ENCODE results near the gene MSLN. TPM values are rescaled to one million over a fixed set of nuclear protein-coding genes. Genes with fewer than 3 reads are reported as not detected.

The MSLN gene
- total RNA-seq, 1 experiment from 2014 or later, result not detected

- H3K4me1 ChIP-seq, result peaks cover 15% of the 10 kb centered on the region
- no peaks in the 10 kb centered on the region for H3K27me3 ChIP-seq
- no peaks in the 10 kb centered on the region for H3K36me3 ChIP-seq
- DNase-seq, result peak; percentile 72 to 76
- no peaks in the 10 kb centered on the region for H3K9me3 ChIP-seq (replicated peaks)
- H3K27ac ChIP-seq, result peak overlapping the region; percentile 63
- H3K4me3 ChIP-seq, result no peak overlapping the region
These were observed 54.4 kb downstream of the MSLN start for GRCh38 chr16:814974-815373.

- H3K36me3 ChIP-seq, result no peaks in the 10 kb centered on the region
- no peak overlapping the region for H3K4me3 ChIP-seq
- peaks cover 15% of the 10 kb centered on the region for H3K4me1 ChIP-seq
- no peaks in the 10 kb centered on the region for H3K27me3 ChIP-seq
- H3K27ac ChIP-seq, result peak overlapping the region; percentile 63
- H3K9me3 ChIP-seq (replicated peaks), result no peaks in the 10 kb centered on the region
- no peak for DNase-seq
These were observed 55.3 kb downstream of the MSLN start for GRCh38 chr16:815861-816260.

- Histone ChIP-seq H3K27me3 (no peaks in the 10 kb centered on the region), H3K4me3 (no peak overlapping the region), H3K36me3 (no peaks in the 10 kb centered on the region), H3K27ac (no peak overlapping the region), H3K9me3 (replicated peaks) (no peaks in the 10 kb centered on the region), H3K4me1 (peaks cover 15% of the 10 kb centered on the region)
- no peak for DNase-seq
These were observed 56.7 kb downstream of the MSLN start for GRCh38 chr16:817001-817906.

- no peak for DNase-seq
- H3K4me1 ChIP-seq, result peaks cover 15% of the 10 kb centered on the region
- H3K27ac ChIP-seq, result no peak overlapping the region
- no peaks in the 10 kb centered on the region for H3K9me3 ChIP-seq (replicated peaks)
- H3K27me3 ChIP-seq, result no peaks in the 10 kb centered on the region
- no peaks in the 10 kb centered on the region for H3K36me3 ChIP-seq
- H3K4me3 ChIP-seq, result no peak overlapping the region
These were observed 57.6 kb downstream of the MSLN start for GRCh38 chr16:818132-818531.

Other genes with a start within 250 kb of the MSLN start
- 48.8 and 54.0 TPM in 2 replicates for gene CAPN15, start 233.0 kb upstream of the MSLN start, total RNA-seq (2014; rRNA removed; shearing (Covaris generic))
- gene PRR35, start 200.3 kb upstream of the MSLN start, total RNA-seq (2014; rRNA removed; shearing (Covaris generic)), result not detected in 2 replicates
- gene NHLRC4, start 193.7 kb upstream of the MSLN start, total RNA-seq (2014; rRNA removed; shearing (Covaris generic)), result 0.08 TPM in 1 of 2 replicates, not detected in the other
- gene PIGQ, start 190.8 kb upstream of the MSLN start, total RNA-seq (2014; rRNA removed; shearing (Covaris generic)), result 20.9 and 24.4 TPM in 2 replicates
- gene RAB40C, start 170.7 kb upstream of the MSLN start, total RNA-seq (2014; rRNA removed; shearing (Covaris generic)), result 13.2 and 14.4 TPM in 2 replicates
- gene WFIKKN1, start 129.7 kb upstream of the MSLN start, total RNA-seq (2014; rRNA removed; shearing (Covaris generic)), result 0.04 and 0.05 TPM in 2 replicates
- 60.9 and 72.6 TPM in 2 replicates for gene METTL26, start 124.4 kb upstream of the MSLN start, total RNA-seq (2014; rRNA removed; shearing (Covaris generic))
- 3.3 and 4.6 TPM in 2 replicates for gene MCRIP2, start 118.9 kb upstream of the MSLN start, total RNA-seq (2014; rRNA removed; shearing (Covaris generic))
- 10.5 and 18.3 TPM in 2 replicates for gene WDR90, start 111.4 kb upstream of the MSLN start, total RNA-seq (2014; rRNA removed; shearing (Covaris generic))
- gene RHOT2, start 92.6 kb upstream of the MSLN start, total RNA-seq (2014; rRNA removed; shearing (Covaris generic)), result 41.0 and 66.2 TPM in 2 replicates
- gene RHBDL1, start 85.1 kb upstream of the MSLN start, total RNA-seq (2014; rRNA removed; shearing (Covaris generic)), result 0.94 and 2.5 TPM in 2 replicates
- gene STUB1, start 80.3 kb upstream of the MSLN start, total RNA-seq (2014; rRNA removed; shearing (Covaris generic)), result 46.0 and 49.2 TPM in 2 replicates
- gene JMJD8, start 76.4 kb upstream of the MSLN start, total RNA-seq (2014; rRNA removed; shearing (Covaris generic)), result 22.7 and 23.4 TPM in 2 replicates
- 5.6 and 6.2 TPM in 2 replicates for gene WDR24, start 70.3 kb upstream of the MSLN start, total RNA-seq (2014; rRNA removed; shearing (Covaris generic))
- gene FBXL16, start 54.9 kb upstream of the MSLN start, total RNA-seq (2014; rRNA removed; shearing (Covaris generic)), result 1.7 and 1.8 TPM in 2 replicates
- gene METRN, start 45.6 kb upstream of the MSLN start, total RNA-seq (2014; rRNA removed; shearing (Covaris generic)), result 61.7 and 77.6 TPM in 2 replicates
- 11.4 and 11.7 TPM in 2 replicates for gene ANTKMT, start 39.6 kb upstream of the MSLN start, total RNA-seq (2014; rRNA removed; shearing (Covaris generic))
- 4.5 and 5.0 TPM in 2 replicates for gene CCDC78, start 34.3 kb upstream of the MSLN start, total RNA-seq (2014; rRNA removed; shearing (Covaris generic))
- 6.0 and 8.9 TPM in 2 replicates for gene HAGHL, start 33.6 kb upstream of the MSLN start, total RNA-seq (2014; rRNA removed; shearing (Covaris generic))
- gene CIAO3, start 19.7 kb upstream of the MSLN start, total RNA-seq (2014; rRNA removed; shearing (Covaris generic)), result 30.2 and 31.5 TPM in 2 replicates
- gene RPUSD1, start 27.6 kb downstream of the MSLN start, total RNA-seq (2014; rRNA removed; shearing (Covaris generic)), result 35.5 and 38.7 TPM in 2 replicates
- 34.5 and 46.0 TPM in 2 replicates for gene CHTF18, start 27.9 kb downstream of the MSLN start, total RNA-seq (2014; rRNA removed; shearing (Covaris generic))
- gene GNG13, start 40.0 kb downstream of the MSLN start, total RNA-seq (2014; rRNA removed; shearing (Covaris generic)), result not detected in 2 replicates
- gene LMF1, start 210.2 kb downstream of the MSLN start, total RNA-seq (2014; rRNA removed; shearing (Covaris generic)), result 2.3 and 2.7 TPM in 2 replicates
- gene SOX8, start 221.0 kb downstream of the MSLN start, total RNA-seq (2014; rRNA removed; shearing (Covaris generic)), result 141 and 144 TPM in 2 replicates

Measured in SJCRH30 (cell line).